GM23248 (cell line): ENCODE data around the gene LRRC45. TPM values are rescaled to one million over a fixed set of nuclear protein-coding genes. Genes with fewer than 3 reads are reported as not detected.

Experiments
- DNase-seq: peaks from one replicate; pipeline ENCODE4 v3.0.0-alpha.2; 2015
- H2AFZ ChIP-seq: fragments of 200-600 bp; sonication (generic); 2 replicates; pipeline ENCODE4 v1.6.1; 2016; ENCODE audit warnings: antibody characterized with exemption
- H3F3A ChIP-seq: fragments of 200-600 bp; sonication (generic); 2 replicates; pipeline ENCODE4 v1.6.1; 2016; ENCODE audit warnings: mild to moderate bottlenecking, antibody characterized with exemption, mixed run types; ENCODE audit not compliant: insufficient read depth
- H3K27ac ChIP-seq: fragments of 200-600 bp; sonication (generic); 2 replicates; pipeline ENCODE4 v1.5.1; 2016; ENCODE audit warnings: mild to moderate bottlenecking
- H3K27me3 ChIP-seq: fragments of 200-600 bp; sonication (generic); replicated peaks from 2 replicates; pipeline ENCODE4 v1.6.1; 2016; ENCODE audit warnings: mild to moderate bottlenecking; ENCODE audit not compliant: insufficient read depth
- H3K36me3 ChIP-seq: fragments of 200-600 bp; sonication (generic); 2 replicates; pipeline ENCODE4 v1.6.1; 2016; ENCODE audit warnings: low read depth, mild to moderate bottlenecking
- H3K4me1 ChIP-seq: fragments of 200-600 bp; sonication (generic); 2 replicates; pipeline ENCODE4 v1.6.1; 2016; ENCODE audit warnings: mild to moderate bottlenecking; ENCODE audit not compliant: insufficient read depth
- H3K4me2 ChIP-seq: fragments of 200-600 bp; sonication (generic); one replicate; pipeline ENCODE4 v1.6.1; 2016; ENCODE audit warnings: mild to moderate bottlenecking; ENCODE audit not compliant: unreplicated experiment
- H3K4me3 ChIP-seq: fragments of 200-600 bp; sonication (generic); 2 replicates; pipeline ENCODE4 v1.5.1; 2016; ENCODE audit warnings: mild to moderate bottlenecking
- H3K79me2 ChIP-seq: fragments of 200-600 bp; sonication (generic); 2 replicates; pipeline ENCODE4 v1.6.1; 2016; ENCODE audit warnings: mild to moderate bottlenecking; ENCODE audit not compliant: insufficient read depth
- H3K9ac ChIP-seq: fragments of 200-600 bp; sonication (generic); 2 replicates; pipeline ENCODE4 v1.6.1; 2016; ENCODE audit warnings: mild to moderate bottlenecking
- H3K9me2 ChIP-seq: fragments of 200-600 bp; sonication (generic); 2 replicates; pipeline ENCODE4 v1.6.1; 2016; ENCODE audit warnings: mixed run types, mild to moderate bottlenecking, moderate library complexity; ENCODE audit not compliant: insufficient read depth
- H3K9me3 ChIP-seq: fragments of 200-600 bp; sonication (generic); one replicate; pipeline ENCODE4 v1.6.1; 2017; ENCODE audit warnings: low read depth
- H4K20me1 ChIP-seq: fragments of 200-600 bp; sonication (generic); 2 replicates; pipeline ENCODE4 v1.6.0; 2016; ENCODE audit not compliant: insufficient read depth
- EZH2 ChIP-seq: fragments of 200-600 bp; sonication (generic); IDR thresholded peaks from 2 replicates; pipeline ENCODE4 v1.6.1; 2018; ENCODE audit warnings: antibody characterized with exemption, mild to moderate bottlenecking; ENCODE audit not compliant: insufficient read depth, poor library complexity, severe bottlenecking
- EZH2phosphoT487 ChIP-seq: fragments of 200-600 bp; sonication (generic); IDR thresholded peaks from 2 replicates; pipeline ENCODE4 v1.6.1; 2018; ENCODE audit warnings: antibody characterized with exemption, moderate library complexity, mild to moderate bottlenecking, low read depth; ENCODE audit not compliant: insufficient read depth
- WGBS, 2 experiments: methylation state at CpG; one replicate each; pipeline ENCODE4 v1.1.6; 2015 to 2017; ENCODE audit warnings: low lambda C conversion rate in 2 of 2, low coverage in 1 of 2; ENCODE audit errors: missing lambda C conversion rate in 2 of 2; 5-methylcytosine and 5-hydroxymethylcytosine counted together
- in situ Hi-C: fragments of 300-500 bp; cut with MboI; formaldehyde crosslinking; loops from 2 replicates; pipeline ENCODE4 v1.15.0; 2020
- polyA plus RNA-seq: library from polyadenylated mRNA; unstranded; fragments of >200 nt; fragmentation: Nextera tagmentation; extraction: Ambion mirVana; gene quantifications from 2 replicates; pipeline ENCODE4 v1.2.1, GENCODE V29; 2016
- total RNA-seq: library from RNA; depleted of rRNA; stranded (reverse); fragments of >200 nt; shearing (Covaris generic); gene quantifications from 2 replicates; pipeline ENCODE4 v1.2.3, GENCODE V29; 2014; rRNA removed

The LRRC45 gene
- total RNA-seq (14.8 and 15.3 TPM in 2 replicates), polyA plus RNA-seq (4.4 and 4.5 TPM in 2 replicates)

- Histone ChIP-seq H3F3A (no peaks in the 10 kb centered on the region), H3K9me2 (no peaks in the 10 kb centered on the region), H3K9ac (peak within 1 kb of the TSS; percentile 81), H3K79me2 (no peaks in the 10 kb centered on the region), H4K20me1 (no peaks in the 10 kb centered on the region), H3K4me1 (peaks cover 5% of the 10 kb centered on the region; the same call in 1 of the 2 replicates), H3K4me2 (peak within 1 kb of the TSS; percentile 85), H2AFZ (peak within 1 kb of the TSS; percentile 76), H3K4me3 (peak within 1 kb of the TSS; percentile 83), H3K27ac (no peak within 1 kb of the TSS), H3K27me3 (no peaks in the 10 kb centered on the region), H3K36me3 (no peaks in the 10 kb centered on the region), H3K9me3 (no peaks in the 10 kb centered on the region)
- peak; percentile 100 for DNase-seq
- in situ Hi-C loops = no loop called here
- 0% methylated on average over 12 to 25 of the region's 42 CpGs for WGBS, 2 experiments
- TF ChIP-seq EZH2phosphoT487 = no peak
- no peak for TF ChIP-seq EZH2
Observed at GRCh38 chr17:82022981-82023446, at the start of gene LRRC45. TSS of gene LRRC45 (plus strand) at chr17:82023305. CDS start at chr17:82023644, 339 bp downstream.

- Histone ChIP-seq H3F3A (no peaks in the 10 kb centered on the region), H3K4me3 (no peak overlapping the region), H3K9me3 (no peaks in the 10 kb centered on the region), H3K27me3 (no peaks in the 10 kb centered on the region), H3K4me1 (peaks cover under 1% of the 10 kb centered on the region; the same call in 1 of the 2 replicates), H2AFZ (no peak overlapping the region), H4K20me1 (no peaks in the 10 kb centered on the region), H3K4me2 (no peak overlapping the region), H3K27ac (no peak overlapping the region), H3K9me2 (no peaks in the 10 kb centered on the region), H3K36me3 (no peaks in the 10 kb centered on the region), H3K9ac (no peak overlapping the region), H3K79me2 (no peaks in the 10 kb centered on the region)
- in situ Hi-C loops = no loop called here
- TF ChIP-seq EZH2 (no peak), EZH2phosphoT487 (no peak)
- no peak for DNase-seq
Observed at GRCh38 chr17:81973432-81973831, 49.7 kb upstream of the LRRC45 start.

- Histone ChIP-seq H3K36me3 (no peaks in the 10 kb centered on the region; the same call in 1 of the 2 replicates), H3K4me3 (peak overlapping the region; percentile 82), H3K4me1 (no peaks in the 10 kb centered on the region), H2AFZ (peak overlapping the region; percentile 87), H4K20me1 (no peaks in the 10 kb centered on the region), H3K9me3 (no peaks in the 10 kb centered on the region), H3K4me2 (peak overlapping the region; percentile 87), H3K79me2 (0 out of 2 replicates have a peak, but pooled peaks cover 6% of the 10 kb centered on the region), H3K9ac (peak overlapping the region; percentile 94), H3K27ac (peak overlapping the region; percentile 16), H3K9me2 (no peaks in the 10 kb centered on the region), H3F3A (no peaks in the 10 kb centered on the region), H3K27me3 (no peaks in the 10 kb centered on the region)
- 33 to 37% methylated on average over 30 of the region's 30 CpGs for WGBS, 2 experiments
- peak; percentile 27 for DNase-seq
- TF ChIP-seq EZH2phosphoT487 (no peak), EZH2 (no peak)
- in situ Hi-C loops = no loop called here
Observed at GRCh38 chr17:81976332-81977210, 46.5 kb upstream of the LRRC45 start.

DNA sequence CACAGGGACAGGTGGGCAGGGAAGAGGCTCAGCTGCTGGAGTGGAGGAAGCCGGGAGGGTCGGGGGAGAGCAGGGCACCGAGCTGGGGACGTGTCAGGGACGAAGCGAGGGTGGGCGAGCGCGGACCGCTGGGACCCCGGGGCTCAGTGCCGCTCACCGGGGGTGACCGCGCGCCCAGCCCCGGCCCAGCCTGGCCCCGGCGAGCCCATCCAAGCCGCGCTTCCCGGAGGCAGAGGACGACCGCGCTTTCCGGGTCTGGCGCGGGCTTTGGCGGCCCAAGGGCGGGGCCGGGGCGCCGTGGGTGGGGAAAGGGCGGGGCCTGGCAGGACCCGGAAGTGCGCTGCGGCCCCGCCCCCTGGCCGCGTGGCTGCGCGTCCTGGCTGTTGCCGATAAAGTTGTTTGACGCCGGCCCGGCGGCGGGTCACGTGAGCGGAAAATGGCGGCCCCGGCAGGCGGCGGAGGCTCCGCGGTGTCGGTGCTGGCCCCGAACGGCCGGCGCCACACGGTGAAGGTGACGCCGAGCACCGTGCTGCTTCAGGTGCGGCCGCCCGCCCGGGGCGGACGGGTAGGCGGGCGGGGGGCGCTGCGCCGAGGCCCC lies 45.8 kb upstream of the LRRC45 start, which contains the start of gene ASPSCR1:
Gene ASPSCR1, plus strand, starts transcription at position 419 of the 598 bp plus-strand sequence. Its CDS starts 18 bp downstream, at position 437.
- Histone ChIP-seq H3K9me2 (no peaks in the 10 kb centered on the region), H3K4me1 (no peaks in the 10 kb centered on the region), H3K79me2 (0 out of 2 replicates have a peak, but pooled peaks cover 6% of the 10 kb centered on the region), H3K4me2 (peak within 1 kb of the TSS; percentile 87), H3K27me3 (no peaks in the 10 kb centered on the region), H3F3A (no peaks in the 10 kb centered on the region), H2AFZ (peak within 1 kb of the TSS; percentile 87), H3K9me3 (no peaks in the 10 kb centered on the region), H3K27ac (peak within 1 kb of the TSS; percentile 62), H3K9ac (peak within 1 kb of the TSS; percentile 94), H3K4me3 (peak within 1 kb of the TSS; percentile 82), H4K20me1 (no peaks in the 10 kb centered on the region), H3K36me3 (no peaks in the 10 kb centered on the region; the same call in 1 of the 2 replicates)
- 2% methylated on average over 25 to 32 of the region's 76 CpGs for WGBS, 2 experiments
- in situ Hi-C loops = no loop called here
- TF ChIP-seq EZH2 (no peak), EZH2phosphoT487 (no peak)
- peak; percentile 96 for DNase-seq
